ENCODE measurements around the gene SH3RF1.

DNA sequence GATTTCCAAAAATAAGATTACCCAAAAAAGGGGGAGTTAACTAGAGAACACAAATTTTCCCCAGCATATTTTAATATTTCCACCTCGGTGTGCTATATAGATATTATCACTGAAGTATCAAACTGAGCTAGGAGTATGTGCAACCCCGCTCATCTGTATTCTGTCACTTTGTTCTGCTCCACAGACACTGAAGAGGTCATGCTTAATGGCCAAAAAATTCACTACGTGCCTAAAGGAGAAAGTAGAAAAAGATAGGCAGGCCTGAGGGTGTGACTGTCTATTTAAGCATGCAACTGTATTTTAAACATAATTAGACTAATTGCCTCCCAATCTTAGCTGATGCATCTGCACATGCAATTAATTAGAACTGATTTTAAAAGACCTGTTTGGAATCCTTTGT, 24.5 kb downstream of the SH3RF1 start:
- TF ChIP-seq, protein P1, sequence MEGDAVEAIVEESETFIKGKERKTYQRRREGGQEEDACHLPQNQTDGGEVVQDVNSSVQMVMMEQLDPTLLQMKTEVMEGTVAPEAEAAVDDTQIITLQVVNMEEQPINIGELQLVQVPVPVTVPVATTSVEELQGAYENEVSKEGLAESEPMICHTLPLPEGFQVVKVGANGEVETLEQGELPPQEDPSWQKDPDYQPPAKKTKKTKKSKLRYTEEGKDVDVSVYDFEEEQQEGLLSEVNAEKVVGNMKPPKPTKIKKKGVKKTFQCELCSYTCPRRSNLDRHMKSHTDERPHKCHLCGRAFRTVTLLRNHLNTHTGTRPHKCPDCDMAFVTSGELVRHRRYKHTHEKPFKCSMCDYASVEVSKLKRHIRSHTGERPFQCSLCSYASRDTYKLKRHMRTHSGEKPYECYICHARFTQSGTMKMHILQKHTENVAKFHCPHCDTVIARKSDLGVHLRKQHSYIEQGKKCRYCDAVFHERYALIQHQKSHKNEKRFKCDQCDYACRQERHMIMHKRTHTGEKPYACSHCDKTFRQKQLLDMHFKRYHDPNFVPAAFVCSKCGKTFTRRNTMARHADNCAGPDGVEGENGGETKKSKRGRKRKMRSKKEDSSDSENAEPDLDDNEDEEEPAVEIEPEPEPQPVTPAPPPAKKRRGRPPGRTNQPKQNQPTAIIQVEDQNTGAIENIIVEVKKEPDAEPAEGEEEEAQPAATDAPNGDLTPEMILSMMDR (IDR thresholded peaks at IDR 0.05): no peak
- TF ChIP-seq EP300 (IDR thresholded peaks at IDR 0.05): no peak

Data from sigmoid colon (tissue), 4 donors.